Right lobe of liver (tissue), 6 donors: ENCODE measurements around the gene PRDM16. TPM values are rescaled to one million over a fixed set of nuclear protein-coding genes. Genes with fewer than 3 reads are reported as not detected.

Experiments
- ATAC-seq, 4 donors: fragments of 200-7000 bp; cut with Tn5 transposase; one replicate each; pipeline ENCODE4 v1.9.1; 2020; ENCODE audit warnings: mild to moderate bottlenecking in 4 of 4, moderate library complexity in 4 of 4
- DNase-seq, 3 donors: peaks; one replicate each; pipeline ENCODE4 v3.0.0-alpha.2; 2020
- H3K27ac ChIP-seq, 3 donors: fragments of 200-600 bp; one replicate each; pipeline ENCODE4 v1.8.0; 2022
- H3K27me3 ChIP-seq, 2 donors: fragments of 200-600 bp; one replicate each; pipeline ENCODE4 v1.8.0; 2022
- H3K36me3 ChIP-seq, 4 donors: fragments of 200-600 bp; sonication (generic) in 1 of 4; one replicate each; pipeline versions ENCODE4 v1.5.1 to v1.8.0; 2017 to 2022; ENCODE audit warnings: control low read depth in 1 of 4
- H3K4me1 ChIP-seq, 4 donors: fragments of 200-600 bp; sonication (generic) in 1 of 4; one replicate each; pipeline versions ENCODE4 v1.5.1 to v1.8.0; 2017 to 2022; ENCODE audit warnings: control low read depth in 1 of 4
- H3K4me3 ChIP-seq, 3 donors: fragments of 200-600 bp; one replicate each; pipeline ENCODE4 v1.8.0; 2022
- H3K9me3 ChIP-seq, 4 donors: fragments of 200-600 bp; sonication (generic) in 1 of 4; one replicate each; pipeline versions ENCODE4 v1.5.1 to v1.8.0; 2017 to 2022; ENCODE audit warnings: control low read depth in 1 of 4
- POLR2A ChIP-seq: fragments of 450-650 bp; IDR thresholded peaks from one replicate; pipeline ENCODE4 v1.6.1; 2017; ENCODE audit warnings: antibody characterized with exemption, mild to moderate bottlenecking
- WGBS: methylation state at CpG from one replicate; pipeline ENCODE4 v1.1.6; 2018; ENCODE audit warnings: low coverage, low lambda C conversion rate; ENCODE audit not compliant: insufficient coverage; ENCODE audit errors: missing lambda C conversion rate; 5-methylcytosine and 5-hydroxymethylcytosine counted together
- intact Hi-C, 2 donors: fragments of 100-400 bp; cut with DNase I; formaldehyde crosslinking; loops; one replicate each; pipeline versions ENCODE4 v1.11.2 to v1.14.1; 2022
- total RNA-seq, 6 experiments: library from RNA; depleted of rRNA in 2 of 6; stranded (reverse); fragments of >200 nt in 2 of 6; fragmentation: NEBNext Ultra II Directional in 3 of 6; extraction: Animal tissue kit (Norgen Biotek cat#: 25700) in 3 of 6; gene quantifications; one replicate each; pipeline versions ENCODE4 v1.1.0 to v1.2.4, GENCODE V29; 2016 to 2023
- TF ChIP-seq, protein P1 (sequence below), 4 donors: fragments of 200-600 bp in 3 of 4; fragments of 450-650 bp in 1 of 4; IDR thresholded peaks; one replicate each; pipeline versions ENCODE4 v1.5.1 to v1.8.0; 2016 to 2022; ENCODE audit warnings: antibody characterized with exemption in 4 of 4, mild to moderate bottlenecking in 2 of 4
- donor health status: DM: no; HTN: yes; CAD: no.
- donor health status: DM: no; HTN: no; CAD: no.
- donor health status: DM: no; HTN: no; CAD: no.
- donor health status: DM: no; HTN: yes; CAD: no.
- donor health status: DM: no; HTN: yes; CAD: no.

PRDM16 gene
- total RNA-seq, 6 experiments from 2014 or later: 0.06 to 0.75 (median 0.28) TPM

DNA sequence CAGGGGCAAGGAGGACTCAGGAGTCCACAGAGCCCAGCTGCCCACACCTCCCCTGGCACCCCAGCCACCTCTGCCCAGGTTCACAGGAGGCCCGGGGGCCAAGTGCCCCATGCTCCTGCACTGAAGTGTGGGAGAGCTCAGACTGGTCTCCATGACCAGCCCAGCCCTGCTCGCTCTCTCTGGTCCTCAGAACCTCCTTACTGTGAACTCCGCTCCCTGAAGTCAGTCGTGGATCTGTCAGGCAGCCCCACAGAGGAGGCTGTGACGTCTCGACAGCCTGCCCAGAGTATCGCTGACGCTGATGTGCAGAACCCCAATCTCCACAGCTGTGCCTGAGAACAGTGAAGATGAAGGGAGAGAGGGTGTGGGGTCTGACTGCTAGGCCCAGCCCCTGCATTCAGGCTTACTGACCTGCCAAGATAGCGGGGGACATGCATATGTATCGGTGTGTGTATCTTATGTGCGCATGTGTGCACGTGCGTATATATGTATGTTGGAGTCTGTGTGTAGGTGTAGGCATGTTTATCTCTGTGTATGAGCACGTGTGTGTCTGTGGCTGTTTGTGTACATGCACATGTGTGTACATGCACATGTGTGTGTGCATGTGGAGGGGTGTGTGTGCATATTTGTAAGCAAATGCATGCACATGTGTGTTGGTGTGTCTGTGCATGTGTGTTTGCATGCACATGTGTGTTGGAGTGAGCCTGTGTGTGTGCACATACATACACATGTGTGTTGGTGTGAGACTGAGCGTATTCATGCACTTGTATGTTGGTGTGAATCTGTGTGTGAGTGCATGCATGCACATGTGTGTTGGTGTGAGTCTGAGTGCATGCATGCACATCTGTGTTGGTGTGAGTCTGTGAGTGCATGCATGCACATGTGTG, 267.0 kb downstream of the PRDM16 start:
- H3K27me3 ChIP-seq: no peaks in the 10 kb centered on the region
- H3K27ac ChIP-seq: no peak overlapping the region
- H3K36me3 ChIP-seq: no peaks in the 10 kb centered on the region
- intact Hi-C loops: no loop called here
- no peak for DNase-seq
- peak in 1 of 4 donors; percentile 11 for ATAC-seq
- 71% methylated on average over 12 of the region's 15 CpGs for WGBS
- no peaks in the 10 kb centered on the region for H3K9me3 ChIP-seq
- H3K4me3 ChIP-seq: no peak overlapping the region
- H3K4me1 ChIP-seq: no peaks in the 10 kb centered on the region
- no peak for TF ChIP-seq POLR2A
- TF ChIP-seq, protein P1, sequence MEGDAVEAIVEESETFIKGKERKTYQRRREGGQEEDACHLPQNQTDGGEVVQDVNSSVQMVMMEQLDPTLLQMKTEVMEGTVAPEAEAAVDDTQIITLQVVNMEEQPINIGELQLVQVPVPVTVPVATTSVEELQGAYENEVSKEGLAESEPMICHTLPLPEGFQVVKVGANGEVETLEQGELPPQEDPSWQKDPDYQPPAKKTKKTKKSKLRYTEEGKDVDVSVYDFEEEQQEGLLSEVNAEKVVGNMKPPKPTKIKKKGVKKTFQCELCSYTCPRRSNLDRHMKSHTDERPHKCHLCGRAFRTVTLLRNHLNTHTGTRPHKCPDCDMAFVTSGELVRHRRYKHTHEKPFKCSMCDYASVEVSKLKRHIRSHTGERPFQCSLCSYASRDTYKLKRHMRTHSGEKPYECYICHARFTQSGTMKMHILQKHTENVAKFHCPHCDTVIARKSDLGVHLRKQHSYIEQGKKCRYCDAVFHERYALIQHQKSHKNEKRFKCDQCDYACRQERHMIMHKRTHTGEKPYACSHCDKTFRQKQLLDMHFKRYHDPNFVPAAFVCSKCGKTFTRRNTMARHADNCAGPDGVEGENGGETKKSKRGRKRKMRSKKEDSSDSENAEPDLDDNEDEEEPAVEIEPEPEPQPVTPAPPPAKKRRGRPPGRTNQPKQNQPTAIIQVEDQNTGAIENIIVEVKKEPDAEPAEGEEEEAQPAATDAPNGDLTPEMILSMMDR (IDR thresholded peaks at IDR 0.05): no peak

DNA sequence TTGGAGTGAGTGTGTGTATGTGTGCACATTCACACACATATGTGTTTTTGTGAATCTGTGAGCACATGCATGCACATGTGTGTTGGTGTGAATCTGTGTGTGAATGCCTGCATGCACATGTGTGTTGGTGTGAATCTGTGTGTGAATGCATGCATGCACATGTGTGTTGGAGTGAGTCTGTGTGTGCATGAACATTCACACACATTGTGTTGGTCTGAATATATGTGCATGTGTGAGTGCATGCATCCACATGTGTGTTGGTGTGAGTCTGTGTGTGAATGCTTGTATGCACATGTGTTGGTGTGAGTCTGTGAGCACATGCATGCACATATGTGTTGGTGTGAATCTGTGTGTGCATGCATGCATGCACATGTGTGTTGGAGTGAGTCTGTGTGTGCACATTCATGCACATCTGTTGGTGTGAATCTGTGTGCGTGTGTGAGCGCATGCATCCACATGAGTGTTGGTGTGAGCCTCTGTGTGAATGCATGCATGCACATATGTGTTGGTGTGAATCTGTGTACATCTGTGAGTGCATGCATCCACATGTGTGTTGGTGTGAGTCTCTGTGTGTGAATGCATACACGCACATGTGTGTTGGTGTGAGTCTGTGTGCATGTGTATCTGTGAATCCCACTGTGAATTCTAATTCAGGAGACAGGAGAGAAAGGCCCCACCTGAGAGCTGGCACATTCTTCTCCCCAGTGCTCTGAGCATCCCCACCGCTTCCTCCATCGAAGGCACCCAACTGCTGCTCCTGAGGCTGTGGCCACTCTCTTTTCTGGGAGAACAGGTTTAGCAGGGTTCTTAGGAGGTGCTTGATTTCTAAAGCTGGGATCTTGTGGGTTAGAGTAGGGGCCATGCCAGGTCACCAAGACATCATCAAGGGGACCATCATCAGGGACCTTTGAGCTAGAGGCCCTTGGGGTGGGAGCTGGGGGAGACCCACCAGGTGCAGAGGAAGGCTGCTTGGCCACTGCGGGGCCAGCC, 267.9 kb downstream of the PRDM16 start:
- Histone ChIP-seq H3K4me3 (no peak overlapping the region), H3K27me3 (no peaks in the 10 kb centered on the region), H3K36me3 (no peaks in the 10 kb centered on the region), H3K4me1 (no peaks in the 10 kb centered on the region), H3K27ac (no peak overlapping the region), H3K9me3 (no peaks in the 10 kb centered on the region)
- 100% methylated on average over 1 of the region's 6 CpGs for WGBS
- no peak for ATAC-seq
- intact Hi-C loops: no loop called here
- no peak for TF ChIP-seq POLR2A
- TF ChIP-seq, protein P1 (IDR thresholded peaks at IDR 0.05): no peak
- DNase-seq: no peak

DNA sequence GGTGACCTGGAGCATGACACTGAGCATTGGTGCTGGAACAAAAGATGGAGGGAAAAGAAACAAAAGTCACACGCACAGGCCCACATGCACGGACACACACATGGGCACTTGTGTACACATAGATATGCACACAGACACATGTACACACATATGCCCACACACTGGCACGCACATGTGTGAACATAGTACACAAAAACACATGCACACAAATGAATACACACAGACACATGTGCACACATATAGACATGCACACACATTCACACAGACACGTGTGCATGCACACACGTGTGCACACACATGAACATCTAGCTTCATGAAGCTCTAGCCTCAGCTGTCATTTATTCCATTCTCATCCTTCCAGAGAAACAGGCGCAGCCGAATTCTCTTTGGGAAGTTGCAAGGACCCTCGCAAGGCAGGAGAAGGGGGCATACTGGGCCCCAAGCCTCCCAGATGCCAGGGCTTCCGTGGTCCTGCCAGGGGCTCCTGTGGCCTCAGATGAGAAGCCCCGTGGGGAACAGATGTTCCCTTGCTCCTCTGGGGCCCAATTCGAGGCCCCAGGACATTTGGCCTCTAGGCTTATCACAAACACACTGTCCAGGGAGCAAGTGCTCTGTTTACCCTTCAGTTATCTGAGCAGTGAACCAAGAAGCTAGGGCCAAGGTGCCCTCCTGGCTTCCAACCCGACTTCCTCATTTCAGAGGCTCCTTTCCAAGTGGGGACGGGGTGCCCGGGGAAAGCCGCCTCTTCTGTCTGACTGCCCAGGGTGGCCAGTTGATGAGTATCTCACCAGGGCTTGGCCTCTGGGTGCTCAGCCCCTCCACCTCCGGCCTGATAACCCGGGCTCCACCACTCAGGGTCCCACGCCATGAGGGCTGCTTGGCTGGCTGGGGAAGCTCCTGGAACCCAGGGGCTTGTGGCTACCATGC, 269.1 kb downstream of the PRDM16 start:
- ATAC-seq (no peak), DNase-seq (no peak)
- TF ChIP-seq, protein P1 (IDR thresholded peaks at IDR 0.05): no peak
- TF ChIP-seq POLR2A: no peak

DNA sequence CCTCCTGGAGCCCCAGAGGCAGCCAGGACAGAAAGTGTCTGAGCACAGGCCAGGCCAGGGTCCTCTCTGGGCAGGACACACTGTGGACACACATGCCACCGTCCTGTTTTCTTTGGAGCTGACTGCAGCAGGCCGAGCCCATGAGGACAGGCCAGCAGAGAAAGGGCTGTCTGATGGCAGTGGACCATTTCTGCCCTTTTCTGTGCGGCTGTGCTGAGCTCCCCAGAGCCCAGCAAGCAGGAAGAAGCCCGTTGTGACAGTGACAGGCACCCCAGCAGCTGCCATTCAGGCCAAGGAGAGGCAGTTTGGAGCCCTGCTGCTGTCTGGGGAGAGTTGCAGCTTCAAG, 269.7 kb downstream of the PRDM16 start:
- DNase-seq (no peak), ATAC-seq (peak in 1 of 4 donors; percentile 20)
- no peak overlapping the region for H3K27ac ChIP-seq
- no peaks in the 10 kb centered on the region for H3K27me3 ChIP-seq
- H3K4me1 ChIP-seq: no peaks in the 10 kb centered on the region
- no peak for TF ChIP-seq POLR2A
- TF ChIP-seq, protein P1 (IDR thresholded peaks at IDR 0.05): no peak
- H3K4me3 ChIP-seq: no peak overlapping the region
- WGBS: 28% methylated on average over 2 of the region's 4 CpGs
- no peaks in the 10 kb centered on the region for H3K36me3 ChIP-seq
- H3K9me3 ChIP-seq: no peaks in the 10 kb centered on the region
- intact Hi-C loops: no loop called here

More for the DNA sequence above, 269.1 kb downstream of the PRDM16 start:
- no peaks in the 10 kb centered on the region for H3K4me1 ChIP-seq
- 66% methylated on average over 6 of the region's 18 CpGs for WGBS
- no peak overlapping the region for H3K27ac ChIP-seq
- intact Hi-C loops: no loop called here
- H3K27me3 ChIP-seq: no peaks in the 10 kb centered on the region
- H3K9me3 ChIP-seq: no peaks in the 10 kb centered on the region
- no peak overlapping the region for H3K4me3 ChIP-seq
- no peaks in the 10 kb centered on the region for H3K36me3 ChIP-seq
